GM12801 (cell line): Measurements from ENCODE around the gene ISG20L2.

ENCODE experiments used
- TF ChIP-seq, protein P1 (sequence below): IDR thresholded peaks from one replicate; pipeline ENCODE4 v1.5.1; 2011; ENCODE audit warnings: control low read depth; ENCODE audit not compliant: insufficient read length; ENCODE audit errors: extremely low read depth

ISG20L2 gene

DNA sequence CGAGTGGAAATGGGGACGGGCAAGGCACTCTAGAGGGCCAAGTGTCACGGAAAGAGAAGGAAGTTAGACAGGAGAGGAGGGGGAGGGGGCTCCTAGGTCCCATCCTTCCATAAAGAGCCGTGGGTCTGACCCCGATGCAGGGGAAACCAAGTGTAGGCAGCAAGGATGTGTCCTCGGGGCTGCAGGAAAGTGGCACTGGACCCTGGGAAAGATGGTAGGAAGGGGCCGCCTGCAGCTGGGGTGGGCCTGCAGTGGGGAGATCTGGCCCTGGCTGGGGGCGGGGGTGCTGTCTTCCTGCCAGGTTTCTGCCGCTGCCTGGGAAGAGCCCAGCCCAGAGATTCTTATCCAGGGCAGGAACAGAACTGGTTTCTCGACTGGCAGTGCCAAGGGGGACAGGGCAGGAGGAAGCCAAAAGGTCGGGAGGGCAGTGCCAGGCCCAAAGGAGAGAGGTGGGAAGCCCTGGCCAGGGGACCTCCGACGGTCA, 36.1 kb downstream of the ISG20L2 start:
- TF ChIP-seq, protein P1, sequence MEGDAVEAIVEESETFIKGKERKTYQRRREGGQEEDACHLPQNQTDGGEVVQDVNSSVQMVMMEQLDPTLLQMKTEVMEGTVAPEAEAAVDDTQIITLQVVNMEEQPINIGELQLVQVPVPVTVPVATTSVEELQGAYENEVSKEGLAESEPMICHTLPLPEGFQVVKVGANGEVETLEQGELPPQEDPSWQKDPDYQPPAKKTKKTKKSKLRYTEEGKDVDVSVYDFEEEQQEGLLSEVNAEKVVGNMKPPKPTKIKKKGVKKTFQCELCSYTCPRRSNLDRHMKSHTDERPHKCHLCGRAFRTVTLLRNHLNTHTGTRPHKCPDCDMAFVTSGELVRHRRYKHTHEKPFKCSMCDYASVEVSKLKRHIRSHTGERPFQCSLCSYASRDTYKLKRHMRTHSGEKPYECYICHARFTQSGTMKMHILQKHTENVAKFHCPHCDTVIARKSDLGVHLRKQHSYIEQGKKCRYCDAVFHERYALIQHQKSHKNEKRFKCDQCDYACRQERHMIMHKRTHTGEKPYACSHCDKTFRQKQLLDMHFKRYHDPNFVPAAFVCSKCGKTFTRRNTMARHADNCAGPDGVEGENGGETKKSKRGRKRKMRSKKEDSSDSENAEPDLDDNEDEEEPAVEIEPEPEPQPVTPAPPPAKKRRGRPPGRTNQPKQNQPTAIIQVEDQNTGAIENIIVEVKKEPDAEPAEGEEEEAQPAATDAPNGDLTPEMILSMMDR, result no peak

DNA sequence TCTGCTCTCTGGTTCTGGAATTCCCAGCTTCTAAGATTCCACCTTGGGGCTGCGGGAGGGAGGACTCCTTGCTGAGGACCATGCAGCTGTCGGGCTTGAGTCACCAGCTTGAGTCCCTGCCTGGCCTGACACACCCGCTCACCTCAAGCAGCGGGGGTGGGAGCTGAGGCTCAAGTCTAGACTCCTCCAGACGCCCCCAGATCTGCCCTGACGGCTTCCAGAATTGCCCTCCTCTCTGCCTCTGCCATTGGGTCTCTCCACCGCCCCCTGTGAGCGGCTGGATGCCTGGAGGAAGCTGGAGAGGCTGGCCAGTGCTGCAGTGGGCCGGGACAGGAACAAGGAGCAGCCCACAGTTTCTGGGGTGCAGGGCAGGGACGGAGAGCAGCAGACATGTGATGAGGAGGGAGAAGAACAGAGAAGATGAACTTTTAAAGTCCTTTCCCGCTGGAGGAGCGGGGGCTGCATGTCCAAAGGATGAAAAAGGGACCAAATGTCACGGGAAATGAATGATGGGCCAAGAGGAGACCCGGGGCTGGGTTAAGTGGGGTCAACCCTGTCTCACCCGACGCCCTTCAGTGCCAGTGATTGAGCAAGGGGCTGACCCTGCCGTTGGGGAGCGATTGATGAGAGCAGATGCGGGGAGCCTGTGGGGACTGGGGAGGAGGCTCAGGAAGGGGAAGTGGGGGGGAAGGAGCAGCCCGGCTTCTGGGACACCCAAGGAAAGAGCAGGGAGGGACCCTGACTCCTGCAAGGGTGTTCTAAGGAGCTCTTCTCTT, 36.7 kb downstream of the ISG20L2 start:
- TF ChIP-seq, protein P1, result no peak

DNA sequence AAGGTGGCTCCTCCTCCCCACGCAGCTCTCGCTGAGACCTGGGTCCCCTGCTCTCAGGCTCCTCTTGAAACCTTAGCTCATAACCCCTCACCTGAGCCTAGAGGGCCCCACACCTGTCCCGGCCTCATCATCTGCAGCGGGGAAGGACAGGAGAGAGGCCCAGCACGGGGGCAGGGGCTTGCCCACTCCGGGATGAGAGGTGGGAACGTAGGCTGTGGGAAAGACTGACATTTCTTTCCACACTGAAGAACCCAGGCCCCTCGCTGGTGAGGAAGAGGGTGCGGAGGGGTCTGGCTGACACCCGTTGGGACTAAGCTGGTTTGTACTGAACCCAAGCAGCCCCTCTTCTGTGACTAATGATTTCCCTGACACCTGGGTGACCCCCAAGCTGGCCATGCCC, 37.4 kb downstream of the ISG20L2 start:
- TF ChIP-seq, protein P1, result no peak

DNA sequence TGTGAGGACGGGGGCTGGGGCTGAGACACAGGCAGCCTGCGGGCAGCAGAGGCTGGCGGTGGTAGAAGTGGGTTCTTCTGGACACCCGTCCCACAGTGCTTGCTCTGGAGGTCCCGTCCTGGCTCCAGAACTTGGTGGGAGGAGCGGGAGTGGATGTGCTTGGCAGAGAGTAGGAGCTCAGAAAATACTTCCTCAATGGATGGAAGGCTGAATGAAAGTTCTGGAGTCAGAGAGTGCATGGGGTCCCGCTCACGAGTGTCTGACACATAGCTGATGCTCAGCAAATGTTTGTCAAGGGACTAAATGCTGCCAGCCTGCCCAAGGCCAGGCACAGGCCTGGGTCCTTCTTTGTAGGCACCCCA, 37.9 kb downstream of the ISG20L2 start:
- TF ChIP-seq, protein P1, result no peak

DNA sequence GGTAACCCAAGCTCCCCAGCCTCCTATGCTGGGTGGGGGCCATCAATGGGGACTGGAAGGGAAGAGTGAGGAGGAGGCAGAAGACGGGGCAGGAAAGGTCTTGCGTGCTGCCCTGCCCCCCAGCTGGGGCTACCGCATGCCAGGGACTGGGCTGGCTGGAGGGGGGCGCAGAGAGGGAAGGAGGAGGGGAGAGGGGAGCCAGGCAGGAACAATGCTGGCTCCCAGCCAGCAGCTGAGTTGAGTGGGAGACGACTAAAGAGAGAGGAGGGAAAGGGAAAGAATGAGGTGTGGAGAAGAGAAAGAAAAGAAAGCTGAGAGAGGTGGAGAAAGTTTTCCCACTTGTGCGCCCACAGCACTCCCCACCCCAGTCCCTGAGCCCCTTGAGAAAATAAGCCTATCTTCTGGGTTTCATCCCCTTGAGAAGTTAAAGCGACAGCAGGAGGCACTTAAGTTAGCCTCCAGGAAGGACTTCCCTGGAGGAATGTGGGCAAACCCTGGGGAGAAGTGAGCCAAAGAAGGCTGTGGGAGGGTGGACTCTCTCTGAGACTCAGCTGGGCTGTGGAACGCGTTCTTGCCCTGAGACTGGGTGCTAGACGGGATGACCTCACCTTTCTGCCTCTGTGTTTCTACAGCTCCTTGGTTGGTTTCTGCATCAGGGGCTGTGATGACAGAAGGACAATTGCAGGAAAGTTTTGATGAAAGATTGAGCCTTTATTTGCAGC, 38.5 kb downstream of the ISG20L2 start:
- TF ChIP-seq, protein P1, result no peak

DNA sequence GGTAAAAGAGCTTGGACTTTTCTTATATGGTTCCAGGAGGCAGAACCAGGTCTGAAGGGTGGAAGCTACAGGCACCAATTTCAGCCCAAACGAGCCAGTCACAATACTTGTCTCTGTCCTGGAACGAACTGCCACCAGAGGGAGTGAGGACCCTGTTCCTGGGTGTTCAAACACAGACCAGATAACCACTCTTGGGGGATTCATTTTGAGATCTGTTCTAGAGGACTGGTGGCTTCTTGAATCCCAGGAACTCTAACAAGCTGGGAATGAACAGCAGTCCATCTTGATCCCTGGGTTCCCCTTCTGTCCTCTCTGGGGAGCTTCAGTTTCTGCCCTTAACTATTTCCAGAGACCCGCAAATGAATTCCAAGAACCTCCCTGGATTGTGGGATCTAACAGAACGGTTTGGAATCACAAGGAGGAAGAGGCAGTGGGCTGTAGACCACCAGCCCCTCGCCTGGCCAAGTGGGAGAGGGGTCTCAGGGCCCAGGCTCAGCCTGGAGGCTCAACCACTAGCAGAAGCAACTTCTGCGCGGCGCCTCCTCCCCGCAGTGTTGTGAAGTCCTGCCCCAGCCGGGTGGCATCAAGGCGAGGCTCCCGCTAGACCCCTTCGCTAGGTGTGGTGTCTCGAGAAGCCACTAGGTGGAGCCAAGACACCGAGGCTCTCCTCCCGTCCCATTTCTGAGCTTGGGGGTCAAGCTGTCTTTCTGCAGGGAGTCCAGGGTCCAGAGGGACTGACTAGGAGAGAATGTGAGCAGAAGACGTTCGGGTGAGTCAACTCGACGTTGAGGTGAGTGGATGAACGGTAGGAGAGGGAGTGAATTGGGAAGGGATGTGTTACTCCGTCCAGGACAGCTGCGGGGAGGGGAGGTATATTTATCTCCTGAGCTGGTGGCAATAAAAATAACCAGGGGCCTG, 39.3 kb downstream of the ISG20L2 start:
- TF ChIP-seq, protein P1, result no peak
